A673 (cell line): Measurements from ENCODE around the gene SSBP3.
"Not testable (repeated sequence)": the region's sequence is repeated elsewhere in the genome, so short reads cannot be mapped to it uniquely, and the experiment has no call there.

Source experiments
- EZH2 ChIP-seq: fragments of 200-600 bp; sonication (generic); IDR thresholded peaks from 2 replicates; pipeline ENCODE4 v1.6.1; 2017; ENCODE audit warnings: borderline replicate concordance, low read depth, mild to moderate bottlenecking, mixed read lengths, antibody characterized with exemption, low read length; ENCODE audit not compliant: poor library complexity, severe bottlenecking
- TF ChIP-seq, protein P1 (sequence below): fragments of 300-800, 200-600 bp; sonication (generic); conservative IDR thresholded peaks from 2 replicates; pipeline ENCODE4 v1.5.1; 2017; ENCODE audit warnings: low read depth, mild to moderate bottlenecking, antibody characterized with exemption, low read length, moderate library complexity, mixed read lengths

DNA sequence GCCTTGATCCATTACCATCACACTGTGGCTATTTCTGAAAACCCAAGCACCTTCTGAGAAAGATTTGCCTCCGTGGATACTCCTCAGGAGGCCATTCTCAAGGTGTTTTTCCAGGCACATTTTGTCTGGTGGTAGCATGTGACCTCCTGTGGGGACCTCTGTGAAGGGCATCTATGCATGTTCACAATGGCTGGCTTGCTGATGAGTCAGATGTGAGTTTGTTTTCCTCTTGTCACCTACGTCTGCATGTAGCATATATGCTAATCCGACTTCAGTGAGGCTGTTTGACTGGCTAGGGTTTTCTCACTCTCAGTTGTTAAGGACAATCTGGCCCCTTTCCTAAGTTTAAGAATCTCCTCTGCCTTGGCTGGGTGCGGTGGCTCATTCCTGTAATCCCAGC lies 198.3 kb downstream of the SSBP3 start:
- TF ChIP-seq, protein P1, sequence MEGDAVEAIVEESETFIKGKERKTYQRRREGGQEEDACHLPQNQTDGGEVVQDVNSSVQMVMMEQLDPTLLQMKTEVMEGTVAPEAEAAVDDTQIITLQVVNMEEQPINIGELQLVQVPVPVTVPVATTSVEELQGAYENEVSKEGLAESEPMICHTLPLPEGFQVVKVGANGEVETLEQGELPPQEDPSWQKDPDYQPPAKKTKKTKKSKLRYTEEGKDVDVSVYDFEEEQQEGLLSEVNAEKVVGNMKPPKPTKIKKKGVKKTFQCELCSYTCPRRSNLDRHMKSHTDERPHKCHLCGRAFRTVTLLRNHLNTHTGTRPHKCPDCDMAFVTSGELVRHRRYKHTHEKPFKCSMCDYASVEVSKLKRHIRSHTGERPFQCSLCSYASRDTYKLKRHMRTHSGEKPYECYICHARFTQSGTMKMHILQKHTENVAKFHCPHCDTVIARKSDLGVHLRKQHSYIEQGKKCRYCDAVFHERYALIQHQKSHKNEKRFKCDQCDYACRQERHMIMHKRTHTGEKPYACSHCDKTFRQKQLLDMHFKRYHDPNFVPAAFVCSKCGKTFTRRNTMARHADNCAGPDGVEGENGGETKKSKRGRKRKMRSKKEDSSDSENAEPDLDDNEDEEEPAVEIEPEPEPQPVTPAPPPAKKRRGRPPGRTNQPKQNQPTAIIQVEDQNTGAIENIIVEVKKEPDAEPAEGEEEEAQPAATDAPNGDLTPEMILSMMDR, result not testable (repeated sequence)
- TF ChIP-seq EZH2, result not testable (repeated sequence)
